C4-2B (cell line): ENCODE measurements around the gene GHRHR.

Experiments used
- ZFX ChIP-seq: fragments of 450-650 bp; IDR thresholded peaks from 2 replicates; pipeline ENCODE4 v1.6.1; 2017
- TF ChIP-seq, protein P1 (sequence below): fragments of 450-650 bp; conservative IDR thresholded peaks from 2 replicates; pipeline ENCODE4 v1.5.1; 2017; ENCODE audit warnings: mild to moderate bottlenecking

DNA sequence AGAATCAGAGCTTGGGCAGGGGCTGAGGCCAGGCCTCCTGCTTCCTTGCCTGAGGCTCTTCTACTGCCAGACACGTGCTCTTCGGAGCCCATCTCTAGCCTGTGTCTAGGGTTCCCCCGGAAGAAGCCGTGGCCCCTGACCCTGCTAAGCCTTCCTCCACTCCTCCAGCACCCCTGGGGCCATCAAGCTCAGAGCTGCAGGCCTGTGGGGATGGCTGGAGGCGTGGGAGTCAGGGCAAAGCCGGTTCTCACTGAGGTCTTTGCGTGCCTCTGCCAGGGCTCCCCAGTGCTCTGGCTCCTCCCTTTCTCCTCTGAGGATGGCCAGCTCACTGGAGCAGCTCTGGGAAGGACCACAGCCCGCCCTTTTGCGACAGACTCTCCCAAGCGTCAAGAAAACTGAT, 34.4 kb downstream of the GHRHR start:
- TF ChIP-seq, protein P1, sequence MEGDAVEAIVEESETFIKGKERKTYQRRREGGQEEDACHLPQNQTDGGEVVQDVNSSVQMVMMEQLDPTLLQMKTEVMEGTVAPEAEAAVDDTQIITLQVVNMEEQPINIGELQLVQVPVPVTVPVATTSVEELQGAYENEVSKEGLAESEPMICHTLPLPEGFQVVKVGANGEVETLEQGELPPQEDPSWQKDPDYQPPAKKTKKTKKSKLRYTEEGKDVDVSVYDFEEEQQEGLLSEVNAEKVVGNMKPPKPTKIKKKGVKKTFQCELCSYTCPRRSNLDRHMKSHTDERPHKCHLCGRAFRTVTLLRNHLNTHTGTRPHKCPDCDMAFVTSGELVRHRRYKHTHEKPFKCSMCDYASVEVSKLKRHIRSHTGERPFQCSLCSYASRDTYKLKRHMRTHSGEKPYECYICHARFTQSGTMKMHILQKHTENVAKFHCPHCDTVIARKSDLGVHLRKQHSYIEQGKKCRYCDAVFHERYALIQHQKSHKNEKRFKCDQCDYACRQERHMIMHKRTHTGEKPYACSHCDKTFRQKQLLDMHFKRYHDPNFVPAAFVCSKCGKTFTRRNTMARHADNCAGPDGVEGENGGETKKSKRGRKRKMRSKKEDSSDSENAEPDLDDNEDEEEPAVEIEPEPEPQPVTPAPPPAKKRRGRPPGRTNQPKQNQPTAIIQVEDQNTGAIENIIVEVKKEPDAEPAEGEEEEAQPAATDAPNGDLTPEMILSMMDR, result no peak
- TF ChIP-seq ZFX, result no peak
